MCF 10A (cell line): ENCODE results near the gene PDS5A. TPM values are rescaled to one million over a fixed set of nuclear protein-coding genes. Genes with fewer than 3 reads are reported as not detected.
"Not testable (repeated sequence)": the region's sequence is repeated elsewhere in the genome, so short reads cannot be mapped to it uniquely, and the experiment has no call there.

Source experiments
- BruUV-seq: library from RNA; stranded (reverse); fragments of 400-500 nt; replicated peaks from 2 replicates; lab custom pipeline; 2021; lab: Mats Ljungman, UMichigan
- CTCF ChIA-PET: fragments of 300-600 bp; sonication (Branson Sonifier 250); formaldehyde crosslinking; extraction: SDS; loops from one replicate; lab custom pipeline; 2021; ENCODE audit warnings: antibody characterized with exemption, inconsistent platforms; lab: Yijun Ruan, JAX
- POLR2A ChIA-PET: fragments of 300-600, 350-650 bp; sonication (Branson Sonifier 250); formaldehyde crosslinking; extraction: SDS; loops from one replicate; lab custom pipeline; 2020; ENCODE audit warnings: antibody characterized with exemption, inconsistent platforms; lab: Yijun Ruan, JAX
- DNase-seq: peaks from one replicate; pipeline ENCODE4 v3.0.0-alpha.2; 2018; ENCODE audit not compliant: unreplicated experiment
- H3K27ac Mint-ChIP-seq: one replicate; pipeline ENCODE4 v1.8.0; 2022; ENCODE audit warnings: mild to moderate bottlenecking, low read depth, mixed read lengths; ENCODE audit not compliant: unreplicated experiment
- H3K27me3 Mint-ChIP-seq: one replicate; pipeline ENCODE4 v1.8.0; 2022; ENCODE audit warnings: mixed read lengths; ENCODE audit not compliant: insufficient read depth, unreplicated experiment
- H3K36me3 Mint-ChIP-seq: one replicate; pipeline ENCODE4 v1.8.0; 2022; ENCODE audit warnings: mild to moderate bottlenecking, moderate library complexity, mixed read lengths; ENCODE audit not compliant: insufficient read depth, unreplicated experiment
- H3K4me1 Mint-ChIP-seq: one replicate; pipeline ENCODE4 v1.8.0; 2022; ENCODE audit warnings: mixed read lengths; ENCODE audit not compliant: insufficient read depth, unreplicated experiment
- H3K4me3 Mint-ChIP-seq: one replicate; pipeline ENCODE4 v1.8.0; 2022; ENCODE audit warnings: mild to moderate bottlenecking, moderate library complexity, mixed read lengths; ENCODE audit not compliant: unreplicated experiment
- H3K9me3 Mint-ChIP-seq: one replicate; pipeline ENCODE4 v1.8.0; 2022; ENCODE audit warnings: mixed read lengths; ENCODE audit not compliant: unreplicated experiment
- CTCF ChIP-seq: fragments of 200-600 bp; IDR thresholded peaks from one replicate; pipeline ENCODE4 v1.8.0; 2022; ENCODE audit warnings: antibody characterized with exemption, mild to moderate bottlenecking; ENCODE audit not compliant: unreplicated experiment
- intact Hi-C: fragments of 100-400 bp; cut with micrococcal nuclease; formaldehyde crosslinking; loops from 2 replicates; pipeline ENCODE4 v1.14.1; 2022
- total RNA-seq: library from RNA; stranded (reverse); gene quantifications from 2 replicates; pipeline ENCODE4 v1.2.3, GENCODE V29; 2022

The PDS5A gene
- total RNA-seq, 1 experiment from 2014 or later = 95.2 TPM

- Mint-ChIP-seq H3K4me3 (no peak overlapping the region), H3K36me3 (peaks cover 80% of the 10 kb centered on the region), H3K4me1 (no peaks in the 10 kb centered on the region), H3K9me3 (no peaks in the 10 kb centered on the region), H3K27ac (peak overlapping the region; percentile 46), H3K27me3 (no peaks in the 10 kb centered on the region)
- no peak for TF ChIP-seq CTCF
- BruUV-seq = no TSS peak
- DNase-seq = no peak
- intact Hi-C loops = no loop called here
- CTCF ChIA-PET = interaction anchor here (0.6 kb wide), 1 partner anchor 140 kb away, joined by 4 read pairs; no protein-coding TSS in a partner anchor
- POLR2A ChIA-PET = no interaction called here
These were observed 72.1 kb downstream of the PDS5A start for GRCh38 chr4:39905656-39906055.

- H3K4me1 Mint-ChIP-seq, H3K27ac Mint-ChIP-seq, H3K27me3 Mint-ChIP-seq, intact Hi-C loops, DNase-seq, H3K9me3 Mint-ChIP-seq, BruUV-seq, H3K4me3 Mint-ChIP-seq, POLR2A ChIA-PET: not testable (repeated sequence)
- CTCF ChIA-PET = interaction anchor here (0.6 kb wide), 1 partner anchor 46 kb away, joined by 3 read pairs; no protein-coding TSS in a partner anchor
- H3K36me3 Mint-ChIP-seq = peaks cover 80% of the 10 kb centered on the region
These were observed 72.7 kb downstream of the PDS5A start for GRCh38 chr4:39905019-39905418.

GRCh38 chr4:39900966-39901365 is 76.7 kb downstream of the PDS5A start:
- no peak for TF ChIP-seq CTCF
- intact Hi-C loops = no loop called here

GRCh38 chr4:39899291-39899690 is 78.4 kb downstream of the PDS5A start:
- no TSS peak for BruUV-seq
- Mint-ChIP-seq H3K4me1 (no peaks in the 10 kb centered on the region), H3K27ac (no peak overlapping the region), H3K36me3 (peaks cover 96% of the 10 kb centered on the region), H3K4me3 (no peak overlapping the region), H3K27me3 (no peaks in the 10 kb centered on the region), H3K9me3 (no peaks in the 10 kb centered on the region)
- ChIA-PET CTCF (interaction anchor here (0.6 kb wide), 1 partner anchor 12 kb away, joined by 4 read pairs; no protein-coding TSS in a partner anchor), POLR2A (no interaction called here)
- intact Hi-C loops = no loop called here
- DNase-seq = no peak
- TF ChIP-seq CTCF = no peak

More at GRCh38 chr4:39900966-39901365, 76.7 kb downstream of the PDS5A start:
- no peak overlapping the region for H3K27ac Mint-ChIP-seq
- H3K9me3 Mint-ChIP-seq = no peaks in the 10 kb centered on the region
- peak; percentile 12 for DNase-seq
- H3K36me3 Mint-ChIP-seq = peaks cover 95% of the 10 kb centered on the region
- H3K27me3 Mint-ChIP-seq = no peaks in the 10 kb centered on the region
- BruUV-seq = no TSS peak
- CTCF ChIA-PET = interaction anchor here (0.6 to 0.8 kb wide), 2 partner anchors 12 to 116 kb away, joined by 3 to 6 read pairs; no protein-coding TSS in a partner anchor
- H3K4me1 Mint-ChIP-seq = no peaks in the 10 kb centered on the region
- POLR2A ChIA-PET = interaction anchor here (1.3 kb wide), 1 partner anchor 9 kb away, joined by 4 read pairs; no protein-coding TSS in a partner anchor
- H3K4me3 Mint-ChIP-seq = no peak overlapping the region
